HepG2 (cell line): Measurements from ENCODE around the gene TLE5. TPM values are rescaled to one million over a fixed set of nuclear protein-coding genes. Genes with fewer than 3 reads are reported as not detected.

Experiments
- ETV5 ChIP-seq: IDR thresholded peaks from 2 replicates; pipeline ENCODE4 v1.6.1; 2018; ENCODE audit warnings: missing biosample characterization, missing genetic modification reagents, inconsistent platforms, borderline replicate concordance
- HOXA3 ChIP-seq: sonication (generic); formaldehyde crosslinking; IDR thresholded peaks from 2 replicates; pipeline ENCODE4 v1.5.0; 2020; ENCODE audit warnings: missing genetic modification reagents
- KLF16 ChIP-seq, 2 experiments: sonication (generic) in 1 of 2; formaldehyde crosslinking in 1 of 2; IDR thresholded peaks; 2 replicates each; pipeline versions ENCODE4 v1.6.1 to v1.8.0; 2016 to 2023; ENCODE audit warnings: missing genetic modification reagents in 2 of 2, missing compliant biosample characterization in 1 of 2
- KLF6 ChIP-seq: IDR thresholded peaks from 2 replicates; pipeline ENCODE4 v1.8.0; 2016; ENCODE audit warnings: missing biosample characterization, missing genetic modification reagents
- POLR2A ChIP-seq, 2 experiments: IDR thresholded peaks; 2 replicates each; pipeline ENCODE4 v1.6.1; 2011; ENCODE audit warnings: low read depth in 2 of 2, low read length in 2 of 2, mild to moderate bottlenecking in 1 of 2, moderate library complexity in 1 of 2; ENCODE audit not compliant: insufficient read depth in 1 of 2
- RAD21 ChIP-seq: fragments of 450-650 bp; formaldehyde crosslinking; IDR thresholded peaks from 2 replicates; pipeline ENCODE4 v1.5.0; 2020; ENCODE audit warnings: mild to moderate bottlenecking
- RXRB ChIP-seq: IDR thresholded peaks from 2 replicates; pipeline ENCODE4 v1.6.1; 2016; ENCODE audit warnings: borderline replicate concordance, missing genetic modification reagents, missing compliant biosample characterization
- SP1 ChIP-seq, 2 experiments: fragments of 450-650 bp in 1 of 2; sonication (generic) in 1 of 2; formaldehyde crosslinking in 1 of 2; IDR thresholded peaks; 2 replicates each; pipeline versions ENCODE4 v1.4.0 to v1.6.1; 2016 to 2020; ENCODE audit warnings: missing genetic modification reagents in 1 of 2
- TBL1XR1 ChIP-seq: fragments of 150-350 bp; IDR thresholded peaks from 2 replicates; pipeline ENCODE4 v1.6.1; 2014; ENCODE audit warnings: borderline replicate concordance, low read length; ENCODE audit not compliant: partially characterized antibody
- ZFP36L1 ChIP-seq: sonication (generic); formaldehyde crosslinking; IDR thresholded peaks from 2 replicates; pipeline ENCODE4 v1.8.0; 2022; ENCODE audit warnings: mild to moderate bottlenecking, missing genetic modification reagents, moderate library complexity
- ZGPAT ChIP-seq: IDR thresholded peaks from 2 replicates; pipeline ENCODE4 v1.6.1; 2016; ENCODE audit warnings: mild to moderate bottlenecking
- ZKSCAN8 ChIP-seq: IDR thresholded peaks from 2 replicates; pipeline ENCODE4 v1.6.1; 2016; ENCODE audit warnings: borderline replicate concordance, missing genetic modification reagents, missing compliant biosample characterization
- ZNF121 ChIP-seq: sonication (generic); formaldehyde crosslinking; IDR thresholded peaks from 2 replicates; pipeline ENCODE4 v1.5.0; 2020; ENCODE audit warnings: mild to moderate bottlenecking, missing genetic modification reagents
- ZNF274 ChIP-seq: sonication (generic); formaldehyde crosslinking; IDR thresholded peaks from 2 replicates; pipeline ENCODE4 v1.5.1; 2020; ENCODE audit warnings: mild to moderate bottlenecking, missing genetic modification reagents
- ZNF33A ChIP-seq: sonication (generic); formaldehyde crosslinking; IDR thresholded peaks from 2 replicates; pipeline ENCODE4 v1.5.1; 2020; ENCODE audit warnings: missing genetic modification reagents, mild to moderate bottlenecking, moderate library complexity, borderline replicate concordance
- ZNF546 ChIP-seq: sonication (generic); formaldehyde crosslinking; conservative IDR thresholded peaks from 2 replicates; pipeline ENCODE4 v1.8.1; 2023; ENCODE audit warnings: mild to moderate bottlenecking, missing genetic modification reagents
- ZNF605 ChIP-seq: sonication (generic); formaldehyde crosslinking; IDR thresholded peaks from 2 replicates; pipeline ENCODE4 v1.8.0; 2022; ENCODE audit warnings: mild to moderate bottlenecking, missing genetic modification reagents
- ZNF878 ChIP-seq: sonication (generic); formaldehyde crosslinking; IDR thresholded peaks from 2 replicates; pipeline ENCODE4 v1.8.1; 2023; ENCODE audit warnings: mild to moderate bottlenecking, missing genetic modification reagents, moderate library complexity
- polyA plus RNA-seq, 8 experiments: library from polyadenylated mRNA; depleted of rRNA in 3 of 8; stranded (reverse) in 7 of 8; unstranded in 1 of 8; fragments of >200 nt; fragmentation: Illumina TruSeq in 4 of 8; extraction: Trizol in 4 of 8; gene quantifications; 2 replicates each; pipeline versions ENCODE4 v1.2.1 to v1.2.3, GENCODE V29; 2011 to 2016; ENCODE audit warnings: low read depth in 4 of 8, missing spikeins in 1 of 8, mixed read lengths in 1 of 8; ENCODE audit not compliant: insufficient read depth in 1 of 8
- total RNA-seq, 5 experiments: library from RNA; depleted of rRNA; stranded (reverse); fragments of >200 nt; fragmentation: Illumina TruSeq; extraction: Trizol; gene quantifications; 2 replicates each; pipeline ENCODE4 v1.2.3, GENCODE V29; 2016; ENCODE audit warnings: low read depth in 1 of 5
- TF ChIP-seq, protein P1 (sequence below): sonication (generic); formaldehyde crosslinking; IDR thresholded peaks from 2 replicates; pipeline ENCODE4 v1.5.0; 2020; ENCODE audit warnings: mild to moderate bottlenecking, missing genetic modification reagents
- TF ChIP-seq, protein P2 (sequence below): IDR thresholded peaks from 2 replicates; pipeline ENCODE4 v1.4.0; 2020; ENCODE audit warnings: mild to moderate bottlenecking, missing genetic modification reagents

TLE5 gene
- total and polyA plus RNA-seq, 2 of the 13 experiments (the other 11 are each of a cell fraction or from before 2014, with no cell fraction given) = 62.8 to 189 TPM

DNA sequence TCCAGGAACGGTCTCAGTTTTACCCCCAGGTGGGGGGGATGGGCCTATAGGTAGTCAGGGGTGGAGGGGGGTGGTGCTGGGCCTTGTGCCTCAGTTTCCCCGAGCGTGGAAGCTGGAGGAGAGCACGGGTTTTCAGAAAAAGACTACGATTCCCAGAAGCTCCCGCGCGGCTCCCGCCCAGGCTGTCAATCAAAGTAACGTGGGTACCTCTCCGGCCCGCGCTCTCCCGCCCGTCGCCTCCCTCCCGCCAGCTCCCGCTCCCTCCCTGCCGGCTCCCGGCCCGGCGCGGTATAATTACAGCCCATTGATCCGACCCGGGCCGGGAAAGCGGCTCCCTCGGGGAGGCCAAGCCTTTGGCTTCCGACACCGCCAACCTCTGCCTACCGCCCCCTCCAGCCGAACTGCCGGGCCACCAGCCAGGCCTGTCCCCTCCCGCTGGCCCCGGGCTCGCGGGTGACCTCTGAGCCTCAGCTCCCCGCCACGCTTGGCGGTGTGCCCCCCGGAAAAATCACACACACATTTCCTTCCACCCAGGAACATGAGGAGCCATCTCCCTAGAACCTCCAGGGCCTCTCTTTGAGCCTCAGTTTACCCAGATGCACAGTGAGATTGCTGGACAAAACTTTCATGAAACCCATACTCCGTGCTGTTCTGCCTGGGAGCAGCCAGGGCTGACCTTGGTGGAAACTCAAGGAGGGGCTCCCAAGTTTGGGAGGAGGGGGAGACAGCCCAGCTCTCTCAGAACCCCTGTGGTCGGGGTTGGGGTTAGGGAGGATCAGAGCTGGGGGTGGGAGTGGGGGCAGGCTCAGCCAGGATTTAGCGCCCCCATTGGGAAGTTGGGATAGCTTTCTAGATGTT, 25.9 kb downstream of the TLE5 start (continued):
- TF ChIP-seq ZNF605 = no peak
- peak in 1 of 2 experiments; percentile 57; a peak in 1 of 4 replicates for TF ChIP-seq KLF16 (CRISPR knock-in tag; IDR thresholded peaks at IDR 0.05)
- TF ChIP-seq ZNF274 = no peak
- TF ChIP-seq ZFP36L1 (CRISPR knock-in tag) = 0 out of 2 replicates have a peak, but pooled peaks have one; percentile 61
- peak; percentile 38 for TF ChIP-seq TBL1XR1
- TF ChIP-seq, protein P1, sequence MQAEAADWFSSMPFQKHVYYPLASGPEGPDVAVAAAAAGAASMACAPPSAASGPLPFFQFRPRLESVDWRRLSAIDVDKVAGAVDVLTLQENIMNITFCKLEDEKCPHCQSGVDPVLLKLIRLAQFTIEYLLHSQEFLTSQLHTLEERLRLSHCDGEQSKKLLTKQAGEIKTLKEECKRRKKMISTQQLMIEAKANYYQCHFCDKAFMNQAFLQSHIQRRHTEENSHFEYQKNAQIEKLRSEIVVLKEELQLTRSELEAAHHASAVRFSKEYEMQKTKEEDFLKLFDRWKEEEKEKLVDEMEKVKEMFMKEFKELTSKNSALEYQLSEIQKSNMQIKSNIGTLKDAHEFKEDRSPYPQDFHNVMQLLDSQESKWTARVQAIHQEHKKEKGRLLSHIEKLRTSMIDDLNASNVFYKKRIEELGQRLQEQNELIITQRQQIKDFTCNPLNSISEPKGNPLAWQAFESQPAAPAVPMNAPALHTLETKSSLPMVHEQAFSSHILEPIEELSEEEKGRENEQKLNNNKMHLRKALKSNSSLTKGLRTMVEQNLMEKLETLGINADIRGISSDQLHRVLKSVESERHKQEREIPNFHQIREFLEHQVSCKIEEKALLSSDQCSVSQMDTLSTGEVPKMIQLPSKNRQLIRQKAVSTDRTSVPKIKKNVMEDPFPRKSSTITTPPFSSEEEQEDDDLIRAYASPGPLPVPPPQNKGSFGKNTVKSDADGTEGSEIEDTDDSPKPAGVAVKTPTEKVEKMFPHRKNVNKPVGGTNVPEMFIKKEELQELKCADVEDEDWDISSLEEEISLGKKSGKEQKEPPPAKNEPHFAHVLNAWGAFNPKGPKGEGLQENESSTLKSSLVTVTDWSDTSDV (CRISPR knock-in tag) = no peak
- peak; percentile 62; the same call in 1 of the 2 replicates for TF ChIP-seq ZKSCAN8 (CRISPR knock-in tag)
- 0 out of 2 replicates have a peak, but pooled peaks have one; percentile 60 for TF ChIP-seq ZNF878 (CRISPR knock-in tag)
- peak in 1 of 2 experiments; percentile 34; a peak in 1 of 4 replicates for TF ChIP-seq POLR2A (IDR thresholded peaks at IDR 0.05; ENCODE audit: insufficient read depth in 1 of 2, low read depth in 2 of 2, low read length in 2 of 2)
- TF ChIP-seq ZNF546 = no peak
- peak; percentile 60; the same call in 1 of the 2 replicates for TF ChIP-seq ETV5 (CRISPR knock-in tag)
- peak; percentile 39; the same call in 1 of the 2 replicates for TF ChIP-seq ZNF121 (CRISPR knock-in tag)
- TF ChIP-seq, protein P2, sequence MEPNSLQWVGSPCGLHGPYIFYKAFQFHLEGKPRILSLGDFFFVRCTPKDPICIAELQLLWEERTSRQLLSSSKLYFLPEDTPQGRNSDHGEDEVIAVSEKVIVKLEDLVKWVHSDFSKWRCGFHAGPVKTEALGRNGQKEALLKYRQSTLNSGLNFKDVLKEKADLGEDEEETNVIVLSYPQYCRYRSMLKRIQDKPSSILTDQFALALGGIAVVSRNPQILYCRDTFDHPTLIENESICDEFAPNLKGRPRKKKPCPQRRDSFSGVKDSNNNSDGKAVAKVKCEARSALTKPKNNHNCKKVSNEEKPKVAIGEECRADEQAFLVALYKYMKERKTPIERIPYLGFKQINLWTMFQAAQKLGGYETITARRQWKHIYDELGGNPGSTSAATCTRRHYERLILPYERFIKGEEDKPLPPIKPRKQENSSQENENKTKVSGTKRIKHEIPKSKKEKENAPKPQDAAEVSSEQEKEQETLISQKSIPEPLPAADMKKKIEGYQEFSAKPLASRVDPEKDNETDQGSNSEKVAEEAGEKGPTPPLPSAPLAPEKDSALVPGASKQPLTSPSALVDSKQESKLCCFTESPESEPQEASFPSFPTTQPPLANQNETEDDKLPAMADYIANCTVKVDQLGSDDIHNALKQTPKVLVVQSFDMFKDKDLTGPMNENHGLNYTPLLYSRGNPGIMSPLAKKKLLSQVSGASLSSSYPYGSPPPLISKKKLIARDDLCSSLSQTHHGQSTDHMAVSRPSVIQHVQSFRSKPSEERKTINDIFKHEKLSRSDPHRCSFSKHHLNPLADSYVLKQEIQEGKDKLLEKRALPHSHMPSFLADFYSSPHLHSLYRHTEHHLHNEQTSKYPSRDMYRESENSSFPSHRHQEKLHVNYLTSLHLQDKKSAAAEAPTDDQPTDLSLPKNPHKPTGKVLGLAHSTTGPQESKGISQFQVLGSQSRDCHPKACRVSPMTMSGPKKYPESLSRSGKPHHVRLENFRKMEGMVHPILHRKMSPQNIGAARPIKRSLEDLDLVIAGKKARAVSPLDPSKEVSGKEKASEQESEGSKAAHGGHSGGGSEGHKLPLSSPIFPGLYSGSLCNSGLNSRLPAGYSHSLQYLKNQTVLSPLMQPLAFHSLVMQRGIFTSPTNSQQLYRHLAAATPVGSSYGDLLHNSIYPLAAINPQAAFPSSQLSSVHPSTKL (CRISPR knock-in tag) = peak; percentile 58; the same call in 1 of the 2 replicates
- peak; percentile 62 for TF ChIP-seq HOXA3 (CRISPR knock-in tag)
- TF ChIP-seq ZGPAT (CRISPR knock-in tag) = peak; percentile 76; the same call in 1 of the 2 replicates
- TF ChIP-seq RXRB = peak; percentile 54
- TF ChIP-seq ZNF33A (CRISPR knock-in tag) = peak; percentile 95; the same call in 1 of the 2 replicates
- TF ChIP-seq KLF6 = peak; percentile 56; the same call in 1 of the 2 replicates
- peak; percentile 49 for TF ChIP-seq RAD21 (CRISPR knock-in tag)
- TF ChIP-seq SP1 (IDR thresholded peaks at IDR 0.05) = no peak
- 0 out of 2 replicates have a peak, but pooled peaks have one; percentile 10 for TF ChIP-seq SP1 (CRISPR knock-in tag; IDR thresholded peaks at IDR 0.05)
